Measurements from ENCODE around the gene PDGFD. TPM values are rescaled to one million over a fixed set of nuclear protein-coding genes. Genes with fewer than 3 reads are reported as not detected.

PDGFD gene
- polyA plus RNA-seq, 1 donor, result 18.1 TPM

Other genes with a start within 250 kb of the PDGFD start
- not detected for gene DDI1, start 127.5 kb downstream of the PDGFD start, polyA plus RNA-seq

Measured in large intestine (tissue), 1 donor.